Neural progenitor cell (in vitro differentiated cells): Measurements from ENCODE around the gene GNAT3.

Source experiments
- CTCF ChIP-seq: fragments of 200-600 bp; sonication (generic); IDR thresholded peaks from 2 replicates; pipeline ENCODE4 v1.5.1; 2017; ENCODE audit warnings: antibody characterized with exemption, mild to moderate bottlenecking
- EZH2 ChIP-seq: fragments of 200-600 bp; sonication (generic); IDR thresholded peaks from 2 replicates; pipeline ENCODE4 v1.6.1; 2017; ENCODE audit warnings: antibody characterized with exemption, mild to moderate bottlenecking, moderate library complexity

DNA sequence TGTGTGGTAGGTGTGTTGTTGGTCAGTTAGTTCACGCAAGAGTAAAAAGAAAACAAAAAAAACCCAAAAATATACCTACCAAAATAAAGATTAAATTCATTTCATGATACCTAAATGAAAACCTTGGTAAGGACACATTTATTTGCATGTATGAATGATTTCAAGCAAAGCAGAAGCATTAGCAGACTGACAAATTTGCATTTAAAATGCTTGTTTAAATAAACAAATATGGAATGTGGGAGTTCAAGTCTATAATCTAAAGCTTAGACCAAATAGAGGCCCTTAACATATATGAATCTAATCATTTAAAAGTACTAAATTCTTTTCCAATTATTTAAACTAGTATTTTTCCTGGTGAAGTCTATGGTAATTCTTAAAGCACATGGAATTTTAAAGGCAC lies 35.8 kb downstream of the GNAT3 start:
- TF ChIP-seq CTCF (no peak), EZH2 (no peak)
